Panc1 (cell line): ENCODE results near the gene CENPP.

Experiments
- CTCF ChIP-seq: fragments of 450-650 bp; IDR thresholded peaks from 2 replicates; pipeline ENCODE4 v1.5.1; 2017; ENCODE audit warnings: mild to moderate bottlenecking
- POLR2AphosphoS5 ChIP-seq: IDR thresholded peaks from 2 replicates; pipeline ENCODE4 v1.6.1; 2012; ENCODE audit warnings: mild to moderate bottlenecking, low read depth, low read length, moderate library complexity
- SIN3A ChIP-seq: IDR thresholded peaks from 2 replicates; pipeline ENCODE4 v1.6.1; 2012; ENCODE audit warnings: low read depth, mild to moderate bottlenecking, low read length, moderate library complexity, borderline replicate concordance; ENCODE audit not compliant: insufficient read depth

- TF ChIP-seq POLR2AphosphoS5 (no peak), CTCF (no peak), SIN3A (no peak)
Measured at GRCh38 chr9:92404042-92404836, 78.5 kb downstream of the CENPP start, which contains the start of gene OGN.
